ENCODE data around the gene PCDHB10.
A peak's percentile ranks its signal among the peaks of the same experiment; 100 is the strongest.
"Not testable (repeated sequence)": the region's sequence is repeated elsewhere in the genome, so short reads cannot be mapped to it uniquely, and the experiment has no call there.

PCDHB10 gene

GRCh38 chr5:141184117-141184855, 7.9 kb upstream of the PCDHB10 start:
- DNase-seq: peak in 1 of 10 donors; percentile 69
- intact Hi-C loops (cut with DNase I): loop anchor here (10.0 kb wide), 1 partner anchor 381 kb away; no protein-coding TSS in a partner anchor

DNA sequence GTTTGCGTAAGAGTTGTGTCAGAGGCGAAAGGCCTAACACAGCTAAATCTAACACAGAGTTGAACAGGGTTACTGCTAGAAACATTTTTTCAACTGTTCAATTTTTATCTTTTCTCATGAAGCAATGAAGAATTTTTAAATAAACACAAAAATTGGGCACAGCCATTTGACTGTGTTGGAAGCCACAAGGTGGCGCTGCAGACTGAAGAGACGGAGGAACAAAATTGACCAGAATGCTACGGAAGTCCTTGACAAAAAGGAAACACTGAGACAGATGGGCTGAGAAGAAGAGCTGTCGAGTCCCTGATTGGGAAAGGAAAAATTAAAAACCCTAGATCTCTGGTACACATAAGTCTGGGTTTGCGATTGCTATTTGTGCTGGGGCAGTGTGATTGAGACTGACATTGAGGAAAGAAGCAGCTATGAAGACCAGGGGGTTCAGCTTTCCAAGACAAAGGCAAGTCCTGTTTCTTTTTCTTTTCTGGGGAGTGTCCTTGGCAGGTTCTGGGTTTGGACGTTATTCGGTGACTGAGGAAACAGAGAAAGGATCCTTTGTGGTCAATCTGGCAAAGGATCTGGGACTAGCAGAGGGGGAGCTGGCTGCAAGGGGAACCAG, 5.1 kb upstream of the PCDHB10 start, which contains the start of gene PCDHB9:
Gene PCDHB9 (plus strand): TSS at position 265 of the 616 bp plus-strand sequence. CDS start 158 bp downstream, at position 423.
- intact Hi-C loops (cut with DNase I): loop anchor here (10.0 kb wide), 1 partner anchor 378 kb away; no protein-coding TSS in a partner anchor
- peak in 3 of 10 donors; percentile 32 to 81 (median 35) for DNase-seq

- intact Hi-C loops (cut with DNase I): loop anchor here (10.0 kb wide), 1 partner anchor 376 kb away; no protein-coding TSS in a partner anchor
- peak in 1 of 10 donors; percentile 77 for DNase-seq
Measured at GRCh38 chr5:141188682-141189081, 3.5 kb upstream of the PCDHB10 start.

DNA sequence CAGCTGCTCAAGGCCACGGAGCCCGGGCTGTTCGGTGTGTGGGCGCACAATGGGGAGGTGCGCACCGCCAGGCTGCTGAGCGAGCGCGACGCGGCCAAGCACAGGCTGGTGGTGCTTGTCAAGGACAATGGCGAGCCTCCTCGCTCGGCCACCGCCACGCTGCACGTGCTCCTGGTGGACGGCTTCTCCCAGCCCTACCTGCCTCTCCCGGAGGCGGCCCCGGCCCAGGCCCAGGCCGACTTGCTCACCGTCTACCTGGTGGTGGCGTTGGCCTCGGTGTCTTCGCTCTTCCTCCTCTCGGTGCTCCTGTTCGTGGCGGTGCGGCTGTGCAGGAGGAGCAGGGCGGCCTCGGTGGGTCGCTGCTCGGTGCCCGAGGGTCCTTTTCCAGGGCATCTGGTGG, 3.0 kb upstream of the PCDHB10 start:
- intact Hi-C loops (cut with DNase I): loop anchor here (10.0 kb wide), 1 partner anchor 376 kb away; no protein-coding TSS in a partner anchor

GRCh38 chr5:141194332-141194731, 2.2 kb downstream of the PCDHB10 start:
- peak in 1 of 10 donors; percentile 66 for DNase-seq
- intact Hi-C loops (cut with DNase I): not testable (repeated sequence)

More for the DNA sequence above, 3.0 kb upstream of the PCDHB10 start:
- not testable (repeated sequence) for DNase-seq

GRCh38 chr5:141196363-141196762, 4.2 kb downstream of the PCDHB10 start:
- intact Hi-C loops (cut with DNase I): no loop called here
- no peak for DNase-seq

DNA sequence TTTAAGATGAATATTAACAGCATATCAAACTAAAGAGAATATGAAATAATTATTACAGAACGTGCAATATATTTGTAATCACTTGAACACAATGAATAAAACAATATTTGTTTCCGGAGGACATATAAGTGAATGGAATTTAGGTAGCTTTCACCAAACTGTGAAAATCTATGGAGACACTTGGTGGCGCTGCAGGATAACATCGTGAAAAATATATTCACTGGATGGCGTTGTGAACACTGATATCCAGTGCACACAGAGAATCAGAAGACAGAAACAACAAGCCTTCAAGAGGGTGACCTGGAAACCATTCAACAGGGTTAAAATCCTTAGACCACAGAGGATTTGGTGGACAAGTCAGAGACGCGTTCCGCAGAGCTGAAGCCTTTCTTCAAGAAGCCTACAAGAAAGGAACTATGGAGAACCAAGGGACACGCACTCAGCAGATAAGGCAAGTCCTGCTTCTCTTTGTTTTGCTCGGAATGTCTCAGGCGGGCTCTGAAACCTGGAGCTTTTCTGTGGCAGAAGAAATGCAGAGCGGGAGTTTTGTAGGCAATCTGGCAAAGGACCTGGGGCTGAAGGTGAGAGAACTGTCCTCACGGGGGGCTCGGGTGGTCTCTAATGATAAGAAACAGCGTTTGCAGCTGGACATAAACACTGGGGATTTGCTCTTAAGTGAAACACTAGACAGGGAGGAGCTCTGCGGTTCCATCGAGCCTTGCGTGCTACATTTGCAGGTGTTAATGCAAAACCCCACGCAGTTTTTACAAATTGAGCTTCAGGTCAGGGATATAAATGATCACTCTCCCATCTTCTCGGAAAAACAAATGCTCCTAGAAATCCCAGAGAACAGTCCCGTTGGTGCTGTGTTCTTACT, 7.4 kb downstream of the PCDHB10 start, which contains the start of gene PCDHB11:
Gene PCDHB11 (plus strand): TSS at position 269 of the 877 bp plus-strand sequence. CDS start 148 bp downstream, at position 417.
- intact Hi-C loops (cut with DNase I): no loop called here
- no peak for DNase-seq

DNA sequence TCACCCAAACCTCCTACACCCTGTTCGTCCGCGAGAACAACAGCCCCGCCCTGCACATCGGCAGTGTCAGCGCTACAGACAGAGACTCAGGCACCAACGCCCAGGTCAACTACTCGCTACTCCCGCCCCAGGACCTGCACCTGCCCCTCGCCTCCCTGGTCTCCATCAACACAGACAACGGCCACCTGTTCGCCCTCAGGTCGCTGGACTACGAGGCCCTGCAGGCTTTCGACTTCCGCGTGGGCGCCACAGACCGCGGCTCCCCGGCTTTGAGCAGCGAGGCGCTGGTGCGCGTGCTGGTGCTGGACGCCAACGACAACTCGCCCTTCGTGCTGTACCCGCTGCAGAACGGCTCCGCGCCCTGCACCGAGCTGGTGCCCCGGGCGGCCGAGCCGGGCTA, 9.0 kb downstream of the PCDHB10 start:
- DNase-seq; intact Hi-C loops (cut with DNase I): not testable (repeated sequence)

DNA sequence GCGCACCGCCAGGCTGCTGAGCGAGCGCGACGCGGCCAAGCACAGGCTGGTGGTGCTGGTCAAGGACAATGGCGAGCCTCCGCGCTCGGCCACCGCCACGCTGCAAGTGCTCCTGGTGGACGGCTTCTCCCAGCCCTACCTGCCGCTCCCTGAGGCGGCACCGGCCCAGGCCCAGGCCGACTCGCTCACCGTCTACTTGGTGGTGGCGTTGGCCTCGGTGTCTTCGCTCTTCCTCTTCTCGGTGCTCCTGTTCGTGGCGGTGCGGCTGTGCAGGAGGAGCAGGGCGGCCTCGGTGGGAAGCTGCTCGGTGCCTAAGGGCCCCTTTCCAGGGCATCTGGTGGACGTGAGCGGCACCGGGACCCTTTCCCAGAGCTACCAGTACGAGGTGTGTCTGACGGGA, 9.5 kb downstream of the PCDHB10 start:
- peak in 1 of 10 donors; percentile 52 for DNase-seq
- intact Hi-C loops (cut with DNase I): not testable (repeated sequence)

- intact Hi-C loops (cut with DNase I): no loop called here
- DNase-seq: peak in 1 of 10 donors; percentile 8
Measured at GRCh38 chr5:141208478-141208877, 16.3 kb downstream of the PCDHB10 start, which contains the start of gene PCDHB12. PCDHB12 (plus strand) TSS chr5:141208719; CDS start chr5:141208908, 189 bp downstream.

GRCh38 chr5:141210281-141210680, 18.1 kb downstream of the PCDHB10 start:
- DNase-seq: peak in 1 of 10 donors; percentile 57
- intact Hi-C loops (cut with DNase I): not testable (repeated sequence)

GRCh38 chr5:141210849-141211248, 18.7 kb downstream of the PCDHB10 start:
- peak in 1 of 10 donors; percentile 54 for DNase-seq
- intact Hi-C loops (cut with DNase I): not testable (repeated sequence)

- intact Hi-C loops (cut with DNase I): not testable (repeated sequence)
- peak in 3 of 10 donors; percentile 41 to 87 (median 42) for DNase-seq
Measured at GRCh38 chr5:141213656-141214339, 21.6 kb downstream of the PCDHB10 start, which contains the start of gene PCDHB13. PCDHB13 (plus strand) TSS chr5:141213919; CDS start chr5:141214124, 205 bp downstream.

DNA sequence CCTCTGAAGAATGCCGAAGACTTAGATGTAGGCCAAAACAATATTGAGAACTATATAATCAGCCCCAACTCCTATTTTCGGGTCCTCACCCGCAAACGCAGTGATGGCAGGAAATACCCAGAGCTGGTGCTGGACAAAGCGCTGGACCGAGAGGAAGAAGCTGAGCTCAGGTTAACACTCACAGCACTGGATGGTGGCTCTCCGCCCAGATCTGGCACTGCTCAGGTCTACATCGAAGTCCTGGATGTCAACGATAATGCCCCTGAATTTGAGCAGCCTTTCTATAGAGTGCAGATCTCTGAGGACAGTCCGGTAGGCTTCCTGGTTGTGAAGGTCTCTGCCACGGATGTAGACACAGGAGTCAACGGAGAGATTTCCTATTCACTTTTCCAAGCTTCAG, 22.4 kb downstream of the PCDHB10 start:
- intact Hi-C loops (cut with DNase I); DNase-seq: not testable (repeated sequence)

DNA sequence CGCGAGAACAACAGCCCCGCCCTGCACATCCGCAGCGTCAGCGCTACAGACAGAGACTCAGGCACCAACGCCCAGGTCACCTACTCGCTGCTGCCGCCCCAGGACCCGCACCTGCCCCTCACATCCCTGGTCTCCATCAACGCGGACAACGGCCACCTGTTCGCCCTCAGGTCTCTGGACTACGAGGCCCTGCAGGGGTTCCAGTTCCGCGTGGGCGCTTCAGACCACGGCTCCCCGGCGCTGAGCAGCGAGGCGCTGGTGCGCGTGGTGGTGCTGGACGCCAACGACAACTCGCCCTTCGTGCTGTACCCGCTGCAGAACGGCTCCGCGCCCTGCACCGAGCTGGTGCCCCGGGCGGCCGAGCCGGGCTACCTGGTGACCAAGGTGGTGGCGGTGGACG, 23.4 kb downstream of the PCDHB10 start:
- intact Hi-C loops (cut with DNase I): not testable (repeated sequence)
- peak in 1 of 10 donors; percentile 74 for DNase-seq

DNA sequence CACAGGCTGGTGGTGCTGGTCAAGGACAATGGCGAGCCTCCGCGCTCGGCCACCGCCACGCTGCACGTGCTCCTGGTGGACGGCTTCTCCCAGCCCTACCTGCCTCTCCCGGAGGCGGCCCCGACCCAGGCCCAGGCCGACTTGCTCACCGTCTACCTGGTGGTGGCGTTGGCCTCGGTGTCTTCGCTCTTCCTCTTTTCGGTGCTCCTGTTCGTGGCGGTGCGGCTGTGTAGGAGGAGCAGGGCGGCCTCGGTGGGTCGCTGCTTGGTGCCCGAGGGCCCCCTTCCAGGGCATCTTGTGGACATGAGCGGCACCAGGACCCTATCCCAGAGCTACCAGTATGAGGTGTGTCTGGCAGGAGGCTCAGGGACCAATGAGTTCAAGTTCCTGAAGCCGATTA, 23.9 kb downstream of the PCDHB10 start:
- DNase-seq: peak in 1 of 10 donors; percentile 79
- intact Hi-C loops (cut with DNase I): not testable (repeated sequence)

DNA sequence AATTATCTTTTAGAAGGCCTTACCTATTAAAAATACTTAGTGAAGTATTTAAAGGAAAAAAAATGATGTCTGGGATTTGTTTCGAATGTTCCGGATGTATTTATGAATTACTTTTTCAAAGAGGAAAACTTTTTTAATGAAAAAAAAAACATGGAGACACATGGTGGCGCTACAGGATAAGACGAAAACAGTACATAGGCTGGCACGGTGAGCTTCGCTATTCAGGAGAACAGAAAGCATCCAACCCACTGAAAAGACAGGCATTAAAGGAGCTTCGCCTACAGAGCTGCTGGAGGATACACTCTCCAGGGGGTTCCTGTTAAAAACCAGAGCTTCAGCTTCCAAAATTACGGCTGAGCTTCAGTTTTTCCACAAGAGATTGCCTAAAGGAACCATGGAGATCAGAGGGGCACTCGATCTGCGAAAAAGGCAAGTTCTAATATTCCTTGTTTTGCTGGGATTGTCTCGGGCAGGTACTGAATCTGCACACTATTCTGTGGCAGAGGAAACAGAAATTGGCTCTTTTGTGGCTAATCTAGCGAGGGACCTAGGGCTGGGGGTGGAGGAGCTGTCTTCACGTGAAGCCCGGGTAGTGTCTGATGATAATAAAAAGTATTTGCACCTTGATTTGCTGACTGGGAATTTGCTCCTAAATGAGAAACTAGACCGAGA, 31.1 kb downstream of the PCDHB10 start, which contains the start of gene PCDHB14:
Gene PCDHB14 (plus strand): TSS at position 232 of the 672 bp plus-strand sequence. CDS start 163 bp downstream, at position 395.
- intact Hi-C loops (cut with DNase I): no loop called here
- DNase-seq: no peak

DNA sequence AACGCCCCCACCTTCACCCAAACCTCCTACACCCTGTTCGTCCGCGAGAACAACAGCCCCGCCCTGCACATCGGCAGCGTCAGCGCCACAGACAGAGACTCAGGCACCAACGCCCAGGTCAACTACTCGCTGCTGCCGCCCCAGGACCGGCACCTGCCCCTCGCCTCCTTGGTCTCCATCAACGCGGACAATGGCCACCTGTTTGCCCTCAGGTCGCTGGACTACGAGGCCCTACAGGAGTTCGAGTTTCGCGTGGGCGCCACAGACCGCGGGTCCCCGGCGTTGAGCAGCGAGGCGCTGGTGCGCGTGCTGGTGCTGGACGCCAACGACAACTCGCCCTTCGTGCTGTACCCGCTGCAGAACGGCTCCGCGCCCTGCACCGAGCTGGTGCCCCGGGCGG, 32.7 kb downstream of the PCDHB10 start:
- peak in 1 of 10 donors; percentile 75 for DNase-seq
- intact Hi-C loops (cut with DNase I): not testable (repeated sequence)

GRCh38 chr5:141225421-141225820, 33.3 kb downstream of the PCDHB10 start:
- intact Hi-C loops (cut with DNase I); DNase-seq: not testable (repeated sequence)
